Hair follicular keratinocyte (primary cell): ENCODE results near the gene CDH12. TPM values are rescaled to one million over a fixed set of nuclear protein-coding genes. Genes with fewer than 3 reads are reported as not detected.

ENCODE experiments used
- total RNA-seq: library from RNA; depleted of rRNA; stranded (reverse); fragments of >200 nt; gene quantifications from 2 replicates; pipeline ENCODE4 v1.2.3, GENCODE V29; 2015

Gene CDH12
- not detected in 2 replicates for total RNA-seq

GRCh38 chr5:22852807-22853660 is at the start of gene CDH12:
TSS of gene CDH12 (minus strand) at chr5:22853344.

